NCI-H187 treated with DMSO at 0.1 percent for 48 hours (cell line): Measurements from ENCODE around the gene ITK.
"Not testable (repeated sequence)": the region's sequence is repeated elsewhere in the genome, so short reads cannot be mapped to it uniquely, and the experiment has no call there.

Source experiments
- DNase-seq: peaks from one replicate; lab custom pipeline; 2025; lab: John Stamatoyannopoulos, UW

ITK gene

DNA sequence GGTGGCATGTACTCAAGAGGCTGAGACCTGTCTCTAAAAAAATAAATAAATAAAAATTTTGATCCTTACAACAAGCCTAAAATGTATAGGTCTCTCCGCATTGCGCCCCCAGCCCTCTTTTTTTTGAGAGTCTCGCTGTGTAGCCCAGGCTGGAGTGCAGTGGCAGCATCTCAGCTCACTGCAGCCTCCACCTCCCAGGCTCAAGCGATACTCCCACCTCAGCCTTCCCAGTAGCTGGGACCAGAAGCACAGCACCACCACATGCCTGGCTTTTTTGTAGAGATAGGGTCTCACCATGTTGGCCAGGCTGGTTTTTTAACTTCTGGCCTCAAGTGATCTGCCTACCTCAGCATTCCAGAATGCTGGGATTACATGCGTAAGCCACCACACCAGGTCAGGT lies 12.4 kb upstream of the ITK start:
- DNase-seq: no peak

DNA sequence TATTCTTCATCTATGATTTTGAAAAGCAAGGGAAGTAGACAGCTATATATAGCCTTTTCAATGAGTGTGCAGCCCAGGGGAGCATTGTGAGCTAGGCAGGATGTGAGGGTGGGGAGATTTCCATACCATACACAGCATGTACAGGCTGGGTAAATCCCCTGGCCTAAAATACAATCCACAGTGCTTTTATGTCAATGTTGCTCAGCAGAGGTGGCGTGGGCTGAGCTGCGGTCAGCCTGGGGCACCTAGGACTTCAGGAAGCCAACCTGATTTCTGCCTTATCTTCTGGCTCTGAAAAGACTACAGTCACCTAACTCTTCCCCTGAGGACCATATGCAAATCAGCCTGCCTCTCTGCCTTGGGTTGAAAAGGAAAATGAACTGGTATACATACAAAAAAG lies 8.2 kb upstream of the ITK start:
- no peak for DNase-seq

DNA sequence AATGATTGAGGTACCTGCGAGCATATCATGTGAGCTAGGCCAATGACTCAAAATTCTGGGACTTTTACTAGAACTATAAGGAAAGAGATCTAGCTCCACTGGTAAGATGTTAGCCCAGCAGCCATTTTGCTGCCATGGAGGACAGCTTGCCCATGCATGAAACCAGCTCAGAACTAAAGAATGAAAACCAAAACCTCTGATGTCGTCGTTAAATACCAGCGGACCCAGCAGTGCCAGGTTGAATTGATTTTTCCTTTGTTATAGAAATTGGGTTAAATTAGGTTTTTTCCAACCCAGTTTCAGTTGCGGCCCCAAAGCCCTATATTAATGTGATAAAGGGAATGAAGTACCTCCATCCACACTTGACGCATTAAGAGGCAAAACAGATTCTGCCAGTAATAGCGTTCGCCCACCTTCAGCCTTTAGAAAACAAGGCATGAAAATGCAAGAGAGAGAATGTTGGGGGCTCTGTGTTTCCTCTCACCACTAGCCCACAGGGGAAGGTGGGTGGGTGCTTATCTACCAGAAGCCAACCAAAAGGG lies 5.5 kb upstream of the ITK start:
- no peak for DNase-seq

- no peak for DNase-seq
Measured at GRCh38 chr5:157177953-157178352, 2.7 kb upstream of the ITK start.

GRCh38 chr5:157178966-157179365 lies 1.7 kb upstream of the ITK start:
- no peak for DNase-seq

DNA sequence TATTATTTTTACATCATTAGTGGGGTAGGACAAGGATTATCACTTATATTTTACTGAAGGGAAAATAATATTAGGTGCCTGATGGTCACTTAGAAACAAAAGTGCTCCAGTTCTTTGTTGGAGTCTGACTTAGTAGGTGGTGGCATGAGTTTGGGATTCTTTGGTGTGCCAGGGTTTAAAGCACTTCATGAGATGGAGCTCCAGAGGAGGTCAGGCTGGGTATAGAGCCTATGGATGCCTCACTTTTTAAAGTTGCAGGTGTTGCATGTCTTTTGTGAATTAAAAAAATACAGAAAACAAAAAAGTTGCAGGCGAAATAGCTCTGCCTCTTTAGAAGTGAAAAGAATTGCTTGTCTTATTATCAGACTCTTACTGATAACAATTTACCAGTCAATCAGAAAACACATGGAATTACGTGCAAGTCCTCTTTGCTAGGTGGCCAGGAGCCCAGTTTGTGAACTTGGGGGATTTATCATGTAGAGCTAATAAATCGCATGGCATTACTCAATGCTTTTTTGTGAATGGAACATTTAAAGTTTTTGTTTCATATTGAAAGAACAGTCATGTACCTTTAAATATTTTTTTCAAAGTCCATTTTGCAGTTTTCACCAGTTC lies 1.6 kb downstream of the ITK start:
- no peak for DNase-seq

DNA sequence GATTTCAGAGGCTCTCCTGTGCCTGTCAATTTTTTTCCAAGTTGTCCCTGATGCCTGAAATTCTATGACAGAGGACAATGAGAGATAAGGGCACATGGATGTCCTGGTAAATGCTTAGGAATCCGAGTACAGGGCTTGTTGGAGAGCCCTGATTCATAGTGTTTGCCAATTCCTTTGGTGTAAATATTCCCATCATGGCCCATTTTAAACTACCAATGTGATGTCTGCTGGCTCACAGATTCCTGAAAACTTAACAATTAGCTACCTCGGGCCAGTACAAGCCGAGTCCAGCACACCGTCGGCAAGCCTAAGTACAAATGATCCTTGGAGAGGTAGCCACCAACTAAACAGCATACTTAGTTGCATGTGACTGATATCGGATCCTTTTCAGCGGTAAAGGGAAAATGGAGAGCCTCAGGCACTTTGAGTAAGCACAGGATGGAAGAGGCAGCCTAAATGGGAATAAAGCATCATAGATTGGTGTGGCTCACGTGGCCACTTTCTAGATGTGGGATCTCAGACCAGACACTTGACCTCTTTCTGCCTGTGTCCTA lies 3.6 kb downstream of the ITK start:
- DNase-seq: no peak

DNA sequence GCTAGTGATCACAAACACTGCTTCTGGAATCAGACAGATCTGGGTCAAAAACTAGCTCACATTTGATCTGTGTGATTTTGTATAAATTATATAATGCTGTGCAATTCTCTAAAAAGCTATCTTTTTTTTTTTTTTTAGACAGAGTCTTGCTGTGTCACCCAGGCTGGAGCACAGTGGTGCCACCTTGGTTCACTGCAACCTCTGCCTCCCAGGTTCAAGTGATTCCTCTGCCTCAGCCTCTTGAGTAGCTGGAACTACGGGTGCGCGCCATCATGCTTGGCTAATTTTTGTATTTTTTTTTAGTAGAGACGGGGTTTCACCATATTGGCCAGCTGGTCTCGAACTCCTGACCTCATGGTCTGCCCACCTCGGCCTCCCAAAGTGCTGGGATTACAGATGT lies 4.5 kb downstream of the ITK start:
- DNase-seq: not testable (repeated sequence)

GRCh38 chr5:157186309-157187045 lies 5.8 kb downstream of the ITK start:
- no peak for DNase-seq

- DNase-seq: no peak
Measured at GRCh38 chr5:157187046-157187754, 6.6 kb downstream of the ITK start.

- DNase-seq: no peak
Measured at GRCh38 chr5:157188270-157188669, 7.6 kb downstream of the ITK start.

GRCh38 chr5:157189223-157189622 lies 8.6 kb downstream of the ITK start:
- DNase-seq: no peak

- no peak for DNase-seq
Measured at GRCh38 chr5:157193699-157194424, 13.2 kb downstream of the ITK start.

GRCh38 chr5:157196045-157196444 lies 15.4 kb downstream of the ITK start:
- DNase-seq: no peak

GRCh38 chr5:157197086-157197485 lies 16.4 kb downstream of the ITK start:
- DNase-seq: no peak

DNA sequence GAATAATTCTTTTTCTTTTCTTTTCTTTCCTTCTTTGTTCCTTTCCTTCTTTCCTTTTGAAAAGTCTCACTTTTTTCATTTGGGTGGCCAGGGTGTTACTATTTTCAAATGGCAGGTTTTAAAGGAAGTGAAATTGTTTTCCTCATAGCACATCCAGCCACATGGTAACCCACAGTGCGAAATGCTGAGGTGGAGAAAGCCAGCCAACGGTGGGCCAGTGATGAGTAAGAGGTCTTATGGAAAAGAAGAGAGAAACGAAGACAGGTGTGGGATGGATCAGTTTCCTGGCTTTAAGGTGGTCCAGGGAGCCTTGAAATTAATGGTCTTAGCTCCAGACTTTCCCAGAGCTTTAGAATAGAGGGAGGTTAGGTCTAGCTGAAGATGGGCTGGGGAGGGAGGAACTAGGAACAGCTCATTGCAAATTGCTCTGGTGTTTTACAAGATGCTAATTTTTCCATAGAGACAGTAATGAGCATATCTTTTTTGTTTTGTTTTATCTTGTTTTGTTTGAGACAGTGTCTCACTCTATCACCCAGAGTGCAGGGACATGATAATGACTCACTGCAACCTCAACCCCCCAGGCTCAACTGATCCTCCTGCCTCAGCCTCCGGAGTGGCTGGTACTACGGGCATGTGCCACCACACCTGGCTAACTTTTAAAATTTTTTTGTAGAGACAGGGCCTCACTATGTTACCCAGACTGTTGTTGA lies 17.8 kb downstream of the ITK start:
- DNase-seq: no peak

DNA sequence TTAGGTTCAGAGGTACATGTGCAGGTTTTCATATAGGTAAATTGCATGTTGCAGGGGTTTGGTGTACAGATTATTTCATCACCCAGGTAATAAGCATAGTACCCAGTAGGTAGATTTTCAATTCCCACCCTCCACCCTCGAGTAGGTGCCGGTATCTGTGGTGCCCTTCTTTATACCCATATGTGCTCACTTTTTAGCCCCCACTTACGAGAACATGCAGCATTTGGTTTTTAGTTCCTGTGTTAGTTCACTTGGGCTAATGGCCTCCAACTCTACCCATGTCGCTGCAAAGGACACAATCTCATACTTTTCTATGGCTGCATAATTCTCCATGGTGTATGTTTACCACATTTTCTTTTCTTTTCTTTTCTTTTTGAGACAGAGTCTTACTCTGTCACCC lies 21.2 kb downstream of the ITK start:
- DNase-seq: no peak

DNA sequence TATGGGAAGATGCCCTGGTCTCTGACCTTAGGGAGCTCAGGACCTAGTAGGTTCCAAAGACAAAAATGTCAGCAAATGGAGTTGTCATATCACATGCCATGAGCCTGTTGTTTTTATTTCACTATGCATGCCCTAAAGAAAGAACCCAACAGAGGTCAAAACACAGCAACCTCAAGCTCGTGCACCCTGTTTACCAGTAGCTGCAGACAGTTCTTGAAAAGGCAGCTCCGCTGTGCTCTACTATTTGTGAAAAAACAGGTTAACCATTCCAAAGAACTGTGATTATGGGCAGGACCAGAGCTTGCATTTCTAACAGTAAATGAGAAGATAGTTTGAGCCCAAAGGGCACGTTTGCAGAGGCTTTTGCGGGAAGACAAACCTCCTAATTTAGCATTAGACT lies 22.8 kb downstream of the ITK start:
- DNase-seq: no peak

GRCh38 chr5:157204765-157205164 lies 24.1 kb downstream of the ITK start:
- no peak for DNase-seq

DNA sequence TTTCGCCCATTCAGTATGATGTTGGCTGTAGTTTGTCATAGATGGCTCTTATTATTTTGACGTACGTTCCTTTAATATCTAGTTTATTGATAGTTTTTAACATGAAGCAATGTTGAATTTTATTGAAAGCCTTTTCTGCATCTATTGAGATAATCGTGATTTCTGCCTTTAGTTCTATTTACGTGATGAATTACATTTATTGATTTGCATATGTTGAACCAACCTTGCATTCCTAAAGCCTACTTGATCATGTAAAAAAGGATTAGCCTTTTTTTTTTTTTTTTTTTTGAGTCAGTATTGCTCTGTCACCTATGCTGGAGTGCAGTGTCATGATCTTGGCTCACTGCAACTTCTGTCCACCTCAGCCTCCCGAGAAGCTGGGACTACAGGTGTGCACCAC lies 25.1 kb downstream of the ITK start:
- no peak for DNase-seq

DNA sequence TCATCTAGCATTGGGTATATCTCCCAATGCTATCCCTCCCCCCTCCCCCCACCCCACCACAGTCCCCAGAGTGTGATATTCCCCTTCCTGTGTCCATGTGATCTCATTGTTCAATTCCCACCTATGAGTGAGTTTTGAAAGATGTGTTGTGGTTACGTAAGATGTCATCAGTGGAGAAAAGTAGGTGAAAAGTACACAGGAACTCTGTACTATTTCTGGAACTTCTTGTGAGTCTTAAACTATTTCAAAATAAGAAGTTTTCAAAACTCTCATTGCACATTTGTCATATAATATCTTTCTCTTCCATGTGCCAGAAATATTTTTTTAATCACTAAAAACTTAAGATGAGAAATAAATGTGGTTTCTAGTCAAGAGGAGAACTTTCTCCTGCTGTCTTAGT lies 30.0 kb downstream of the ITK start:
- DNase-seq: not testable (repeated sequence)
